Right lobe of liver (tissue), 6 donors: ENCODE measurements around the gene ATP1B3. TPM values are rescaled to one million over a fixed set of nuclear protein-coding genes. Genes with fewer than 3 reads are reported as not detected.

Experiments
- ATAC-seq, 4 donors: fragments of 200-7000 bp; cut with Tn5 transposase; one replicate each; pipeline ENCODE4 v1.9.1; 2020; ENCODE audit warnings: mild to moderate bottlenecking in 4 of 4, moderate library complexity in 4 of 4
- DNase-seq, 3 donors: peaks; one replicate each; pipeline ENCODE4 v3.0.0-alpha.2; 2020
- H3K27ac ChIP-seq, 3 donors: fragments of 200-600 bp; one replicate each; pipeline ENCODE4 v1.8.0; 2022
- H3K27me3 ChIP-seq, 2 donors: fragments of 200-600 bp; one replicate each; pipeline ENCODE4 v1.8.0; 2022
- H3K36me3 ChIP-seq, 4 donors: fragments of 200-600 bp; sonication (generic) in 1 of 4; one replicate each; pipeline versions ENCODE4 v1.5.1 to v1.8.0; 2017 to 2022; ENCODE audit warnings: control low read depth in 1 of 4
- H3K4me1 ChIP-seq, 4 donors: fragments of 200-600 bp; sonication (generic) in 1 of 4; one replicate each; pipeline versions ENCODE4 v1.5.1 to v1.8.0; 2017 to 2022; ENCODE audit warnings: control low read depth in 1 of 4
- H3K4me3 ChIP-seq, 3 donors: fragments of 200-600 bp; one replicate each; pipeline ENCODE4 v1.8.0; 2022
- H3K9me3 ChIP-seq, 4 donors: fragments of 200-600 bp; sonication (generic) in 1 of 4; one replicate each; pipeline versions ENCODE4 v1.5.1 to v1.8.0; 2017 to 2022; ENCODE audit warnings: control low read depth in 1 of 4
- POLR2A ChIP-seq: fragments of 450-650 bp; IDR thresholded peaks from one replicate; pipeline ENCODE4 v1.6.1; 2017; ENCODE audit warnings: antibody characterized with exemption, mild to moderate bottlenecking
- WGBS: methylation state at CpG from one replicate; pipeline ENCODE4 v1.1.6; 2018; ENCODE audit warnings: low coverage, low lambda C conversion rate; ENCODE audit not compliant: insufficient coverage; ENCODE audit errors: missing lambda C conversion rate; 5-methylcytosine and 5-hydroxymethylcytosine counted together
- intact Hi-C, 2 donors: fragments of 100-400 bp; cut with DNase I; formaldehyde crosslinking; loops; one replicate each; pipeline versions ENCODE4 v1.11.2 to v1.14.1; 2022
- total RNA-seq, 6 experiments: library from RNA; depleted of rRNA in 2 of 6; stranded (reverse); fragments of >200 nt in 2 of 6; fragmentation: NEBNext Ultra II Directional in 3 of 6; extraction: Animal tissue kit (Norgen Biotek cat#: 25700) in 3 of 6; gene quantifications; one replicate each; pipeline versions ENCODE4 v1.1.0 to v1.2.4, GENCODE V29; 2016 to 2023
- TF ChIP-seq, protein P1 (sequence below), 4 donors: fragments of 200-600 bp in 3 of 4; fragments of 450-650 bp in 1 of 4; IDR thresholded peaks; one replicate each; pipeline versions ENCODE4 v1.5.1 to v1.8.0; 2016 to 2022; ENCODE audit warnings: antibody characterized with exemption in 4 of 4, mild to moderate bottlenecking in 2 of 4
- donor health status: DM: no; HTN: yes; CAD: no.
- donor health status: DM: no; HTN: no; CAD: no.
- donor health status: DM: no; HTN: no; CAD: no.
- donor health status: DM: no; HTN: yes; CAD: no.
- donor health status: DM: no; HTN: yes; CAD: no.

ATP1B3 gene
- total RNA-seq, 6 experiments from 2014 or later: 6.6 to 19.4 (median 9.3) TPM

DNA sequence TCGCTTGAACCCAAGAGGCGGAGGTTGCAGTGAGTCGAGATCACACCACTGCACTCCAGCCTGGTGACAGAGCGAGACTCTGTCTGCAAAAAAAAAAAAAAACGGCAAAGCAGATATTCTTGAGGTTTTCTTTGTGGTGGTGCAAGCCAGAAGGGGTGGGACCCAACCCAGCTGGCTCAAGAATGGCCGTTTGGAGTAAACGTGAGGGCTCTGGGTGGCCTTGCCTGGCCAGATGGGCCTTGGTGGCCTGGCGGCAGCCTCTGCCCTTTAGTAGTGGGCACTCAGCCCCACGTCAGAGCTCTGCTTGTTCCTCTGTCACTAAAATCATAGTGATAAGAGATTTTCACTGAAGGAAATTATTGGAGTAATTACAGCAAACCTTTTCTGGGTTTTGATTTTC is 50.5 kb downstream of the ATP1B3 start:
- H3K36me3 ChIP-seq: no peaks in the 10 kb centered on the region
- intact Hi-C loops: no loop called here
- no peak for TF ChIP-seq POLR2A
- TF ChIP-seq, protein P1, sequence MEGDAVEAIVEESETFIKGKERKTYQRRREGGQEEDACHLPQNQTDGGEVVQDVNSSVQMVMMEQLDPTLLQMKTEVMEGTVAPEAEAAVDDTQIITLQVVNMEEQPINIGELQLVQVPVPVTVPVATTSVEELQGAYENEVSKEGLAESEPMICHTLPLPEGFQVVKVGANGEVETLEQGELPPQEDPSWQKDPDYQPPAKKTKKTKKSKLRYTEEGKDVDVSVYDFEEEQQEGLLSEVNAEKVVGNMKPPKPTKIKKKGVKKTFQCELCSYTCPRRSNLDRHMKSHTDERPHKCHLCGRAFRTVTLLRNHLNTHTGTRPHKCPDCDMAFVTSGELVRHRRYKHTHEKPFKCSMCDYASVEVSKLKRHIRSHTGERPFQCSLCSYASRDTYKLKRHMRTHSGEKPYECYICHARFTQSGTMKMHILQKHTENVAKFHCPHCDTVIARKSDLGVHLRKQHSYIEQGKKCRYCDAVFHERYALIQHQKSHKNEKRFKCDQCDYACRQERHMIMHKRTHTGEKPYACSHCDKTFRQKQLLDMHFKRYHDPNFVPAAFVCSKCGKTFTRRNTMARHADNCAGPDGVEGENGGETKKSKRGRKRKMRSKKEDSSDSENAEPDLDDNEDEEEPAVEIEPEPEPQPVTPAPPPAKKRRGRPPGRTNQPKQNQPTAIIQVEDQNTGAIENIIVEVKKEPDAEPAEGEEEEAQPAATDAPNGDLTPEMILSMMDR (IDR thresholded peaks at IDR 0.05): no peak

DNA sequence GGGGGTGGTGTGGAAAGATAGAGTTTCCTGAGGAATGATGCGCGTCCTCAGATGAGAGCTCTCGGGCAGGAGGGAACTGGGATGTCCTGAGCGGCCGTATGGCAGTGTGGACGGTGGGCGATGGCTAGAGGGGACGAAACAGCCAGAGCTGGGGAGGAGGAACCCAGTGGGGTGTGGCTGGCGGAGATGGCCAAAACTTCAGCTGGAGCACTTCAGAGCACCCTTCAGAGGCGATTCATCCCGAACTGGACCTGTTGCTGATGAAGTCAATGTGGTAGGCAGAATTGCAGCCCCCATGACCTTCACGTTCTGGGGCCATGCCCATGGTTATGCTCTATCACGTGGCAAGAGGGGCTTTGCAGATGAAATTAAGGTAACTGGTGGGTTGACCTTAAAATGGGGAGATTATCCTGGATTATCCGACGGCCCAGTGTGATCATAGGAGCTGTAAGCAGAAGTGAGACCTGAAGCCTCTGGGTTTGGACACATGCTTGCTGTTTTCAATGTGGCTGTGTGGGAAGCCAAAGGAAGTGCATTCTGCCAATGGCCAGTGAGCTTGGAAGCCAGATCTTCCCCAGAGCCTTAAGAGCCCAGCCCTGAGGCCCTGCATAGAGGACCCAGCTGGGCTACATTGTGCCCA is 52.3 kb downstream of the ATP1B3 start:
- no peak for ATAC-seq
- no peaks in the 10 kb centered on the region for H3K4me1 ChIP-seq
- no peak overlapping the region for H3K4me3 ChIP-seq
- peak in 1 of 3 donors; percentile 23 for DNase-seq
- TF ChIP-seq, protein P1 (IDR thresholded peaks at IDR 0.05): no peak
- TF ChIP-seq POLR2A: no peak
- no peak overlapping the region for H3K27ac ChIP-seq
- no peaks in the 10 kb centered on the region for H3K27me3 ChIP-seq
- H3K36me3 ChIP-seq: no peaks in the 10 kb centered on the region
- 94% methylated on average over 6 of the region's 15 CpGs for WGBS
- H3K9me3 ChIP-seq: no peaks in the 10 kb centered on the region
- intact Hi-C loops: no loop called here

More for the DNA sequence above, 50.5 kb downstream of the ATP1B3 start:
- DNase-seq (peak in 1 of 3 donors; percentile 28), ATAC-seq (no peak)
- WGBS: 64% methylated on average over 7 of the region's 9 CpGs
- no peaks in the 10 kb centered on the region for H3K9me3 ChIP-seq
- H3K4me3 ChIP-seq: no peak overlapping the region
- no peaks in the 10 kb centered on the region for H3K27me3 ChIP-seq
- H3K27ac ChIP-seq: no peak overlapping the region
- H3K4me1 ChIP-seq: no peaks in the 10 kb centered on the region

DNA sequence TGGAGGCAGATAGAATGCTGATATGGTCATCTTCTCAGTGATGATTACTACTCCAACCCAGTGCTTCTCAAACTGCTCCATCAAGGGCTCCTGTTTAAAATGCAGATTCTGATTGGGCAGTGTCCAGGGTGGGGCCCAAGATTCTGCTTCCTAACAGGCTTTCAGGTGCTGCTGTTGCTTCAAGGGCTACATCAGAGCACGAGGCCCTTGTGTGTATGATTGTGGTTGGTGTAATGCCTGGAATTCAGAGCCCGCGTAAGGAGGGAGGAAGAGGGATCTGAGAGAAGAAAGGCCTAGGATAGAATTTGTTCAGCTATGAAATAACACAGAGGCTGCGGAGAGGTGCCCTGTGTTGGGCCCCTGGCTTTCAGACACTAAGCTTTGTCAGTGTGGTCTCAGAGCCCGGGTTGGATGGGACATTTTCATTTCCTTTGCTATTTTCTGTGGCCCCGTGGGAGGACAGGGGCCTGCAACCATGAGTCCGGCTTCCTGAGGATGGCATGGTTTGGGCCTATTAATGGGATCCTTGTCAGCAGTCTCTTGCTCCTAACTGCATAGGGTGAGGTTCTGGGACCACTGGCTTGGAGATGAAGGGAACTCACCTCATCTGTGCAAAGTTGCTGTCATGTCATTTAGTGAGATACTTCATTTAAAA is 53.0 kb downstream of the ATP1B3 start:
- intact Hi-C loops: no loop called here
- Histone ChIP-seq H3K36me3 (no peaks in the 10 kb centered on the region), H3K27ac (no peak overlapping the region), H3K4me1 (no peaks in the 10 kb centered on the region), H3K4me3 (no peak overlapping the region), H3K9me3 (no peaks in the 10 kb centered on the region), H3K27me3 (no peaks in the 10 kb centered on the region)
- TF ChIP-seq, protein P1 (IDR thresholded peaks at IDR 0.05): no peak
- TF ChIP-seq POLR2A: no peak
- DNase-seq (peak in 1 of 3 donors; percentile 12), ATAC-seq (no peak)
- 86% methylated on average over 5 of the region's 7 CpGs for WGBS

DNA sequence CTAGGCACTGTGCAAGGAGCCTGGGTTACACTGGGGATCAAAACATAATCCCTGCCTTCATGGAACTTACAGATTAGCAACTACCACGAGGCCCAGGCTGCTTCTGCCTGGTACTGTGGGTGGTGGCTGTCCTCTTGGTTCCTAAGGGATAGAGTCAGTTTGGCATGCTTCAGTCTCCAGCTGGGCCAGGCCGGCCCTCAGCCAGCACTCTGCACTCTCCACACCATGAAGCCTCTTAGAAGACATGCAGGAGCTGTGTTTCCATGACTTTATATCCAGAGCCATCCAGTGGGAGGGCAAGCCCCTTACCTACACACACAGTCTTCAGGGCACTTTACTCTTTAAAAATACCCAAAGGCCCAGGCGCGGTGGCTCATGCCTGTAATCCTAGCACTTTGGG is 54.4 kb downstream of the ATP1B3 start:
- Histone ChIP-seq H3K4me1 (no peaks in the 10 kb centered on the region), H3K9me3 (no peaks in the 10 kb centered on the region), H3K27me3 (no peaks in the 10 kb centered on the region), H3K36me3 (no peaks in the 10 kb centered on the region), H3K4me3 (no peak overlapping the region), H3K27ac (no peak overlapping the region)
- peak in 1 of 4 donors; percentile 22 for ATAC-seq
- intact Hi-C loops: no loop called here
- WGBS: 80% methylated on average over 2 of the region's 4 CpGs
- no peak for DNase-seq
- TF ChIP-seq POLR2A: no peak
- TF ChIP-seq, protein P1 (IDR thresholded peaks at IDR 0.05): no peak
